ENCODE results near the gene NUFIP2.

DNA sequence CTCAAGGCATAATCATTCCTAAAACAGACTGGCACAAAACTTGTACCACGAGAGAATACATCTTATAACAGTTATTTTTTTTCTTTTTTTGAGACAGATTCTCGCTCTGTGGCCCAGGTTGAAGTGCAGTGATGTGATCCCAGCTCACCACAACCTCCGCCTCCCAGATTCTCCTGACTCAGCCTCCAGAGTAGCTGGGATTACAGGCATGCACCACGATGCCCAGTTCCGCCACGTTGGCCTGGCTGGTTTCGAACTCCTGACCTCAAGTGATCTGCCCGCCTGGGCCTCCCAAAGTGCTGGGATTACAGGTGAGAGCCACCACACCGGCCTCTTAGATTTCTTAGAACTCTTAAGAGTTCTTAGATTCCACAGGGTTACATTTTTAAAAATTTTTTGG lies 4.1 kb downstream of the NUFIP2 start:
- TF ChIP-seq, protein P1, sequence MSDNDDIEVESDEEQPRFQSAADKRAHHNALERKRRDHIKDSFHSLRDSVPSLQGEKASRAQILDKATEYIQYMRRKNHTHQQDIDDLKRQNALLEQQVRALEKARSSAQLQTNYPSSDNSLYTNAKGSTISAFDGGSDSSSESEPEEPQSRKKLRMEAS (IDR thresholded peaks at IDR 0.05): no peak
- TF ChIP-seq TEAD4 (IDR thresholded peaks at IDR 0.05): no peak
- TF ChIP-seq TAF1 (IDR thresholded peaks at IDR 0.05; ENCODE audit: low read depth): no peak
- no peak for TF ChIP-seq RAD21 (IDR thresholded peaks at IDR 0.05; ENCODE audit: low read depth)
- TF ChIP-seq YY1 (IDR thresholded peaks at IDR 0.05; ENCODE audit: low read depth): no peak
- TF ChIP-seq EP300 (IDR thresholded peaks at IDR 0.05; ENCODE audit: borderline replicate concordance): no peak

Data from Ishikawa (cell line).